Right atrium auricular region (tissue), 2 donors: ENCODE measurements around the gene GNA15. TPM values are rescaled to one million over a fixed set of nuclear protein-coding genes. Genes with fewer than 3 reads are reported as not detected.

Source experiments
- DNase-seq: peaks from one replicate; pipeline ENCODE4 v3.0.0-alpha.2; 2019; ENCODE audit warnings: low spot score
- H3K27ac ChIP-seq, 2 donors: fragments of 200-600 bp; sonication (generic); 1 replicate in 1 of 2; 2 replicates in 1 of 2; pipeline ENCODE4 v1.5.1; 2016 to 2019
- H3K27me3 ChIP-seq, 2 donors: fragments of 200-600 bp; sonication (generic); one replicate each; pipeline versions ENCODE4 v1.5.1 to v1.6.0; 2017 to 2019
- H3K36me3 ChIP-seq: fragments of 200-600 bp; sonication (generic); one replicate; pipeline ENCODE4 v1.5.1; 2016
- H3K4me1 ChIP-seq, 2 donors: fragments of 200-600 bp; sonication (generic); one replicate each; pipeline versions ENCODE4 v1.5.1 to v1.6.0; 2017 to 2019
- H3K4me3 ChIP-seq, 2 donors: fragments of 200-600 bp; sonication (generic); 1 replicate in 1 of 2; 2 replicates in 1 of 2; pipeline ENCODE4 v1.5.1; 2017 to 2019; ENCODE audit warnings: mild to moderate bottlenecking in 1 of 2, moderate library complexity in 1 of 2
- H3K9me3 ChIP-seq, 2 donors: fragments of 200-600 bp; sonication (generic); one replicate each; pipeline ENCODE4 v1.5.1; 2019
- total RNA-seq, 2 donors: library from RNA; depleted of rRNA; stranded (reverse); fragments of >200 nt; gene quantifications; one replicate each; pipeline ENCODE4 v1.1.0, GENCODE V29; 2016
- TF ChIP-seq, protein P1 (sequence below), 2 donors: fragments of 200-600 bp; sonication (generic); IDR thresholded peaks; one replicate each; pipeline ENCODE4 v1.5.1; 2019; ENCODE audit warnings: antibody characterized with exemption in 2 of 2

Gene GNA15
- total RNA-seq, 2 donors from 2014 or later, result 0.74 to 3.0 TPM

DNA sequence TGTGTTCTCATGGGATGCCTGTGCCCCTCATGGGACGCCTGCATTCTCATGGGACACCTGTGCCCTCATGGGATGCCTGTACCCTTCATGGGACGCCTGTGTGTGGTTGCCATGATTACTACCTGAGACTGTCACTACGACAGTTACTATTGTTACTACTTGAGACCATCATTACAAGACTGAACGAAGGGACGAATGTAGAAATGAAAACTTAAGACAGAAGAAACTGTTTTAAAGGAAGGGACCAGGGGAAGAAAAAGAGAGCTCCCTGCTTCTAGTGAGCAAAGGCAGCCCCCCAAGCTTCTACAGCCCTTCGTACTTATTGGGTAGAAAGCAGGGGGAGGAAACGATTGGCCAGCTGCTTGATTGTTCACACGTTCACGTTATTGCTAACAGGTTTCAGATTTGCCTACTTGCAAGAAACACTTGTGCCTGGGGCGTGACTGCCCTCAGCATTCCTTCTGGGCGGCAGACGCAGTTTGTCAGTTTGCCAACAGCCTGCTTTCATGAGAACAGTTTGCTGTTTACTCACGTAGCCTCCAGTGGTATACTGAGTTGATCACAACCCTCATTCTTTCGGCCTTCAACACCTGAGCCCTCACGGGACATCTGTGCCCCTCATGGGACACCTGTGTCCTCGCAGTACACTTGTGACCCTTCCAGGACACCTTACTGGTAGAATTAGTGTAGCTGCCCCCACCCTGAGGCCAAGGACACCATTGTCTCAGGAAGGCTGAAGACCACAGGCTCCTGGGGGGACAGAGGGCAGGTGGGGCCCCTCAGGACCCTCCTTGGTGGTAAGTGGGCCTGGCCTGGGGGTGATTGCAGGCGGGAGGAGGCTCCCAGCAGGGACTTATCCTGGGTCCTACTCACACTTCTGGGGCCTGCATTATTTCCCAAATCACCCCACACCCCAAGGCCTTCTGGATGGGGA, 40.2 kb downstream of the GNA15 start:
- peak overlapping the region in 1 of 2 donors; percentile 41 for H3K27ac ChIP-seq
- H3K4me3 ChIP-seq, result no peak overlapping the region
- no peak for DNase-seq
- H3K9me3 ChIP-seq, result no peaks in the 10 kb centered on the region
- TF ChIP-seq, protein P1, sequence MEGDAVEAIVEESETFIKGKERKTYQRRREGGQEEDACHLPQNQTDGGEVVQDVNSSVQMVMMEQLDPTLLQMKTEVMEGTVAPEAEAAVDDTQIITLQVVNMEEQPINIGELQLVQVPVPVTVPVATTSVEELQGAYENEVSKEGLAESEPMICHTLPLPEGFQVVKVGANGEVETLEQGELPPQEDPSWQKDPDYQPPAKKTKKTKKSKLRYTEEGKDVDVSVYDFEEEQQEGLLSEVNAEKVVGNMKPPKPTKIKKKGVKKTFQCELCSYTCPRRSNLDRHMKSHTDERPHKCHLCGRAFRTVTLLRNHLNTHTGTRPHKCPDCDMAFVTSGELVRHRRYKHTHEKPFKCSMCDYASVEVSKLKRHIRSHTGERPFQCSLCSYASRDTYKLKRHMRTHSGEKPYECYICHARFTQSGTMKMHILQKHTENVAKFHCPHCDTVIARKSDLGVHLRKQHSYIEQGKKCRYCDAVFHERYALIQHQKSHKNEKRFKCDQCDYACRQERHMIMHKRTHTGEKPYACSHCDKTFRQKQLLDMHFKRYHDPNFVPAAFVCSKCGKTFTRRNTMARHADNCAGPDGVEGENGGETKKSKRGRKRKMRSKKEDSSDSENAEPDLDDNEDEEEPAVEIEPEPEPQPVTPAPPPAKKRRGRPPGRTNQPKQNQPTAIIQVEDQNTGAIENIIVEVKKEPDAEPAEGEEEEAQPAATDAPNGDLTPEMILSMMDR (IDR thresholded peaks at IDR 0.05), result no peak
- H3K36me3 ChIP-seq, result no peaks in the 10 kb centered on the region
- no peaks in the 10 kb centered on the region for H3K4me1 ChIP-seq
- H3K27me3 ChIP-seq, result no peaks in the 10 kb centered on the region

DNA sequence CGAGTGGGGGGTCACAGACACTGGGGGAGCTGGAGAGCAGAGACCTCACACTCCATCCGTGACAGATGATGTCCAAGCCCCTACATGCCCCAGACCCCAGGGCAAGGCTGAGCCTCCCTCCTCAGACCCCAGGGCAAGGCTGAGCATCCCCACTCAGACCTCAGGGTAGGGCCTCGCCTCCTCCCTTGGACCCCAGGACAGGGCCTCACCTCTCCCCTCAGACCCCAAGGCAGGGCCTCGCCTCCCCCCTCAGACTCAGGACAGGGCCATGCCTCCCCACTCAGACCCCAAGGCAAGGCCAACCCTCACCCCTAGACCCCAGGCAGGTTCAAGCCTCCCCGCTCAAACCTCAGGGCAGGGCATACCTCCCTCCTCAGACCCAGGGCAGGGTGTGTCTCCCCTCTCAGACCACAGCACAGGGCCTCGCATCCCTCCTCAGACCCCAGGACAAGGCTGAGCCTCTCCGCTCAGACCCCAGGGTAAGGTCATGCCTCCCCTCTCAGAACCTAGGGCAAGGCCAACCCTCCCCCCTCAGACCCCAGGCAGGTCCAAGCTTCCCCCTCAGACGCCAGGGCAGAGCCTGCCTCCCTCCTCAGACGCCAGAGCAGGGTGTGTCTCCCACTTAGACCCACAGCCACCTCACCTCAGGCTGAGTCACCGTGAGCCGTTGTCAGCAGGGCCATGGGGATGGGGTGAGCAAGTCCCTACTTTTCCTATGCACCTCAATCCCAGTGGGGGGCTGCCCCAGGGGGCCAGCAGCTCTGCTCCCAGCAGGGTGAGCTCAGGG, 41.1 kb downstream of the GNA15 start:
- TF ChIP-seq, protein P1 (IDR thresholded peaks at IDR 0.05), result no peak
- peak overlapping the region in 1 of 2 donors; percentile 41 for H3K27ac ChIP-seq

DNA sequence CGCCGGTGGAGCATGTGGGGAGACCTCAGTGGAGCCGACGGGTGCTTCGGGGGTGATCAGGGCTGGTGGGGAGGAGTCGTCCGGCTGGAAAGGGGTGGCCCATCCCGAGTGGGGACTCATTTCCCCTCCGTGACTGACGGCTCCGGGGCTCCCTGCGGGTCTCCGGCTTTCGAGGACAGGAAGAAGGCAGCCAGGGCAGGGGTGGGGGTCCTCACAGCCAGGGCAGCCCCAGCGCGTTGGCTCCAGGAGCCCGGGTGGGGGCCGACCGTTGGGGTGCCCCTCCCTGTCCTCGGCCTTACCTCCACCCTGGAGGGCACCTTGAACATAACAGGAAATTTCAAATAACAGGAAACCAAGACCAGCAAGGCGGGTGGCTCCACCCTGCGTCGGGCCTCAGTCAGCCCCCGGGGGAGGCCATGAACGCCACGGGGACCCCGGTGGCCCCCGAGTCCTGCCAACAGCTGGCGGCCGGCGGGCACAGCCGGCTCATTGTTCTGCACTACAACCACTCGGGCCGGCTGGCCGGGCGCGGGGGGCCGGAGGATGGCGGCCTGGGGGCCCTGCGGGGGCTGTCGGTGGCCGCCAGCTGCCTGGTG, 42.6 kb downstream of the GNA15 start, which contains the start of gene S1PR4:
Gene S1PR4 (plus strand): TSS at position 393 of the 596 bp plus-strand sequence. CDS start 24 bp downstream, at position 417.
- no peaks in the 10 kb centered on the region for H3K27me3 ChIP-seq
- DNase-seq, result no peak
- TF ChIP-seq, protein P1 (IDR thresholded peaks at IDR 0.05), result no peak
- no peaks in the 10 kb centered on the region for H3K9me3 ChIP-seq
- H3K4me3 ChIP-seq, result peak within 1 kb of the TSS in 1 of 2 donors; percentile 24
- no peaks in the 10 kb centered on the region for H3K36me3 ChIP-seq
- H3K27ac ChIP-seq, result no peak within 1 kb of the TSS
- no peaks in the 10 kb centered on the region for H3K4me1 ChIP-seq

More for the DNA sequence above, 41.1 kb downstream of the GNA15 start:
- DNase-seq, result no peak
- Histone ChIP-seq H3K27me3 (no peaks in the 10 kb centered on the region), H3K9me3 (no peaks in the 10 kb centered on the region), H3K36me3 (no peaks in the 10 kb centered on the region), H3K4me1 (no peaks in the 10 kb centered on the region), H3K4me3 (no peak overlapping the region)

DNA sequence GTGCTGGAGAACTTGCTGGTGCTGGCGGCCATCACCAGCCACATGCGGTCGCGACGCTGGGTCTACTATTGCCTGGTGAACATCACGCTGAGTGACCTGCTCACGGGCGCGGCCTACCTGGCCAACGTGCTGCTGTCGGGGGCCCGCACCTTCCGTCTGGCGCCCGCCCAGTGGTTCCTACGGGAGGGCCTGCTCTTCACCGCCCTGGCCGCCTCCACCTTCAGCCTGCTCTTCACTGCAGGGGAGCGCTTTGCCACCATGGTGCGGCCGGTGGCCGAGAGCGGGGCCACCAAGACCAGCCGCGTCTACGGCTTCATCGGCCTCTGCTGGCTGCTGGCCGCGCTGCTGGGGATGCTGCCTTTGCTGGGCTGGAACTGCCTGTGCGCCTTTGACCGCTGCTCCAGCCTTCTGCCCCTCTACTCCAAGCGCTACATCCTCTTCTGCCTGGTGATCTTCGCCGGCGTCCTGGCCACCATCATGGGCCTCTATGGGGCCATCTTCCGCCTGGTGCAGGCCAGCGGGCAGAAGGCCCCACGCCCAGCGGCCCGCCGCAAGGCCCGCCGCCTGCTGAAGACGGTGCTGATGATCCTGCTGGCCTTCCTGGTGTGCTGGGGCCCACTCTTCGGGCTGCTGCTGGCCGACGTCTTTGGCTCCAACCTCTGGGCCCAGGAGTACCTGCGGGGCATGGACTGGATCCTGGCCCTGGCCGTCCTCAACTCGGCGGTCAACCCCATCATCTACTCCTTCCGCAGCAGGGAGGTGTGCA, 43.3 kb downstream of the GNA15 start:
- peak overlapping the region in 1 of 2 donors; percentile 24 for H3K4me3 ChIP-seq
- TF ChIP-seq, protein P1 (IDR thresholded peaks at IDR 0.05), result no peak
- H3K36me3 ChIP-seq, result no peaks in the 10 kb centered on the region
- H3K9me3 ChIP-seq, result no peaks in the 10 kb centered on the region
- H3K4me1 ChIP-seq, result no peaks in the 10 kb centered on the region
- no peaks in the 10 kb centered on the region for H3K27me3 ChIP-seq
- no peak for DNase-seq
- H3K27ac ChIP-seq, result no peak overlapping the region

DNA sequence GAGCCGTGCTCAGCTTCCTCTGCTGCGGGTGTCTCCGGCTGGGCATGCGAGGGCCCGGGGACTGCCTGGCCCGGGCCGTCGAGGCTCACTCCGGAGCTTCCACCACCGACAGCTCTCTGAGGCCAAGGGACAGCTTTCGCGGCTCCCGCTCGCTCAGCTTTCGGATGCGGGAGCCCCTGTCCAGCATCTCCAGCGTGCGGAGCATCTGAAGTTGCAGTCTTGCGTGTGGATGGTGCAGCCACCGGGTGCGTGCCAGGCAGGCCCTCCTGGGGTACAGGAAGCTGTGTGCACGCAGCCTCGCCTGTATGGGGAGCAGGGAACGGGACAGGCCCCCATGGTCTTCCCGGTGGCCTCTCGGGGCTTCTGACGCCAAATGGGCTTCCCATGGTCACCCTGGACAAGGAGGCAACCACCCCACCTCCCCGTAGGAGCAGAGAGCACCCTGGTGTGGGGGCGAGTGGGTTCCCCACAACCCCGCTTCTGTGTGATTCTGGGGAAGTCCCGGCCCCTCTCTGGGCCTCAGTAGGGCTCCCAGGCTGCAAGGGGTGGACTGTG, 44.0 kb downstream of the GNA15 start:
- Histone ChIP-seq H3K9me3 (no peaks in the 10 kb centered on the region), H3K27ac (no peak overlapping the region), H3K4me1 (peaks cover 0 to 3% of the 10 kb centered on the region in 2 donors), H3K4me3 (peak overlapping the region in 1 of 2 donors; percentile 24), H3K27me3 (no peaks in the 10 kb centered on the region), H3K36me3 (no peaks in the 10 kb centered on the region)
- DNase-seq, result no peak
- TF ChIP-seq, protein P1 (IDR thresholded peaks at IDR 0.05), result no peak
